ENCODE measurements around the gene NAPSA. TPM values are rescaled to one million over a fixed set of nuclear protein-coding genes. Genes with fewer than 3 reads are reported as not detected.

Gene NAPSA
- total RNA-seq, 1 donor from 2014 or later: 3.4 TPM

DNA sequence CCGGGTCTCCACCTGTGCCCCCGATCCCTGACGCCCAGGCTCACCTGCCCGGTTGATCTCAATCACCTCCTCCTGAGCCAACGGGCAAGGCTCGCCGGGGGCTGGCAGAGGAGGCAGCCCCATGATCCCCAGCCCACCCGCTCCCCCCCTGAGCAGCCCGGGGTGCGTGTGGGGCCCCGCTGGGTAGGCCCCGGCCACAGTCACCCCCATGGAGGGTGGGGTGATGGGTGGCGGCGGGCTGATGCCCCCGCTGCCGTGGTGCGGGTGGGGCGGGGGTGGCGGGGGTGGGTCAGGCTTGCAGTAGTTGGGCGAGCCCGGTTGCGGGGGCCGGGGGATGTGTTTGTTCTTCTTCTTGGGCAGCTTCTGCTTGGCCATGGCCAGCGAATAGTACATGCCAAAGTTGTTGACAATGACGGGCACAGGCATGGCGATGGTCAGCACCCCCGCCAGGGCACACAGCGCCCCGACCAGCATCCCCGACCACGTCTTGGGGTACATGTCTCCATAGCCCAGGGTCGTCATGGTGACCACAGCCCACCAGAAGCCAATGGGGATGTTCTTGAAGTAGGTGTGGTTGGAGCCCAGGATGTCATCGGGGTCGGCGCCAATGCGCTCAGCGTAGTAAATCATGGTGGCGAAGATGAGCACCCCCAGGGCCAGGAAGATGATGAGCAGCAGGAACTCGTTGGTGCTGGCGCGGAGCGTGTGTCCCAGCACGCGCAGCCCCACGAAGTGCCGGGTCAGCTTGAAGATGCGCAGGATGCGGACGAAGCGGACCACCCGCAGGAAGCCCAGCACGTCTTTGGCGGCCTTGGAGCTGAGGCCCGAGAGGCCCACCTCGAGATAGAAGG is 42.3 kb downstream of the NAPSA start:
- intact Hi-C loops (cut with DNase I): no loop called here
- DNase-seq (ENCODE audit: low spot score): no peak
- ATAC-seq: no peak

DNA sequence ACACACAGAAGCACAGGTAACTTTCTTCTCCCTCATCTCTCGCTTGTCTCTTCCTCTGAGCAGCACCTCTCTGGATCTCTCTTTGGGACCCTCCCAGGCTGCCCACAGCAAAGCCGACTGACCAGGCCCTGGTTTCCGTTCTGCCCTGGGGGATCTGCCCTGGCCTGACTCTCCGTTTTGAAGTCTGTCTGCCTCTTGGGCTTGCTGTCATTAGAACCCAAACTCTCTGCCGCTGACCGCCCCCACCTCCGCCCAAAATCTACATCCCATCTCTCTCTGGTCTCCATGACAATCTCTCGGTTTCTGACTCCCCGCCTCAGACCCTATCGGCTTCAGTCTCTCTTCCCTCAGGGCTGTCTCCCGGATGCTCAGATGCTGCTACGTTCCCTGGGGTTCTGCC is 43.2 kb downstream of the NAPSA start:
- no peak for DNase-seq (ENCODE audit: low spot score)
- intact Hi-C loops (cut with DNase I): no loop called here
- ATAC-seq: no peak

DNA sequence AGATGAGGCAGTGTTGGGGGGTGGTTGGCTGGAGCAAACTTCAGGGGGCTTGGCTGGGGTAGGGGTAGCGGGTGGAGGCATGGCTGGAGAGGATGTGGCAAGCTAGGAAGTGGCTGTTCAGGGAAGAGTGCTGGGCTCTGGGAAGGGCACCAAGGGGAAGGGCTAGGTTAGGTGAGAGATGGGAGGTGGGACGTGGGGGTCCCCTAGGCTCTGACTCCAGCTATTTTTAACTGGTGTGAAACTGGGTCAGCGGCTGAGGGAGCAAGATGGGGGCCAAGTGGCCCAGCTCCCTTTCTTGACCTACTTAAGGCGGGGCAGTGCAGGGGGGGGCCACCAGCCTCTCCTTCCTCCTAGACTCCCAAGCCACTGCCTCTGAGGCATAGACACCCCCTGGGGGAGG is 43.6 kb downstream of the NAPSA start:
- ATAC-seq (no peak), DNase-seq (ENCODE audit: low spot score) (no peak)
- intact Hi-C loops (cut with DNase I): no loop called here

DNA sequence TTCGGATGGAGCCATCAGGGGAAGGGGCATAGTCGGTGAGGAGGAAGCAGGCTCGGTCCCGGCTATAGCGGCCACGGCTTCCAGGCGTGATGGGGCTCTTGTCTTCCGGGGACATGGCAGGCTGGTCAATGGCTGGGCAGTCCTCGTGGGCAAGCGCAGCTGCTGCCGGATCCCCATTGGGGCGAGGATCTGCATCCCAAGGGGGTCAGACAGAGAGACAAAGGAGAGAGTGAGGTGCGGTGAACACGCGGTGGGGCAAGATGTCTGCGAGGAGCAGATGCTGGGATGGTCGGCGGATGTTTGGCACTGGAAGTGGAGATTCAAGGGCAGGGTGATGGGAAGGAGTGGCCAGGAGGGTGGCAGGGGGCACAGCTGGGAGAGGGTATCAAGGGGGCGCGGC is 44.8 kb downstream of the NAPSA start:
- intact Hi-C loops (cut with DNase I): no loop called here
- ATAC-seq (no peak), DNase-seq (ENCODE audit: low spot score) (no peak)

DNA sequence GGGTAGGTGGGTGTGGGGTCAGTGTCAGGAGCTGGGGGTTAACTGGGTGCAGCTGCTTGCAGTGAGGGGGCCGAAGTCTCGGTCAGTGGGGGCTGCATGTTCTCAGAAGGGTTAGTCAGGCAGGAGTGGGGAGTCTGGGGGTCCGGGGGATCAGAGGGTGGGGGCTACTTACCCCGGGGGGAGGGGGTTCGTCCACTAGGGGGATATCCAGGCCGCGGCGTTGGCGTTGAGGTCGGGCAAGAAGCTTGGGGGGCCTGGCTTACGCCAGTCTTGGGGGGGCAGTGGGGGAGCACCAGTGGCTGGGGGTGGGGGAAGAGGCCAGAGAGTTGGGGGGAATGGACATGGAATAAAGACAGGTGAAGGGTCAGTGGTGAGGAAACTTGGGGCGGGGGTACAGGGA is 45.4 kb downstream of the NAPSA start:
- intact Hi-C loops (cut with DNase I): no loop called here
- ATAC-seq: no peak
- no peak for DNase-seq (ENCODE audit: low spot score)

DNA sequence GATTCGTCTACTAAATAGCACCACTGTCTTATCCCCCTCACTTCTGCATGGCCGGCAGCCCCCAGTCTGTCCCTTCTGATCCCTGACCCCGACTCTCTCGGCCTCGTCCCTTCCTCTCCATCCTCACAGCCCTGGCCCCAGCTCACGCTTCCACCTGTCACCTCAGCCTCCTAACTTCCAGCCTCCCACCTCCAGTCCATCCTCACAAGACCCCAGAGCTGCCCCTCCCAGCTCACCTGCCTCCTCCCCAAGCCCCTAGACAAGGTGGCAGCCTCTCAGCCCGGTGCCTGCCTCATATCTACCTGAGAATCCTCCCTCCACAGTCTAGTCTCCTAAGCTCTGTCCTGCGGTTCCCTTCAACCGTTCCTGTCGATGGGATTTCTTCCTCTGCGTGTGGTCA is 46.3 kb downstream of the NAPSA start:
- intact Hi-C loops (cut with DNase I): no loop called here
- ATAC-seq (no peak), DNase-seq (ENCODE audit: low spot score) (no peak)

DNA sequence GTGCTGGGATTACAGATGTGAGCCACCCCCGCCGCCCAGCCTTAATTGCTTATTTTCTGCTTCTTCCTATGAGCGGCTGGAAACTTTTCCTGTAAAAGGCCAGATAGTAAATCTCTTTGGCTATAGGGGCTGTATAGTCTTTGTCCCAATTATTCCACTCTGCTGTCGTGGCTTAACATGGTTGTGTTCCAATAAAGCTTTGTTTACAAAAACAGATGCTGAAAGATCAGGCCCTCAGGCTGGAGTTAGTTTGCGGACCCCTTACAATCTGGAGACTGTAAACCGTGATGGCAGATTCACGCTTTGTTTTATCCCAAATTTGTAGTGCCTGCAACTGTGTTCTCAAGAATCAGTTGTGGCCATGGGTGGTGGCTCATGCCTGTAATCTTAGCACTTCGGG is 47.0 kb downstream of the NAPSA start:
- intact Hi-C loops (cut with DNase I): no loop called here
- ATAC-seq: no peak

DNA sequence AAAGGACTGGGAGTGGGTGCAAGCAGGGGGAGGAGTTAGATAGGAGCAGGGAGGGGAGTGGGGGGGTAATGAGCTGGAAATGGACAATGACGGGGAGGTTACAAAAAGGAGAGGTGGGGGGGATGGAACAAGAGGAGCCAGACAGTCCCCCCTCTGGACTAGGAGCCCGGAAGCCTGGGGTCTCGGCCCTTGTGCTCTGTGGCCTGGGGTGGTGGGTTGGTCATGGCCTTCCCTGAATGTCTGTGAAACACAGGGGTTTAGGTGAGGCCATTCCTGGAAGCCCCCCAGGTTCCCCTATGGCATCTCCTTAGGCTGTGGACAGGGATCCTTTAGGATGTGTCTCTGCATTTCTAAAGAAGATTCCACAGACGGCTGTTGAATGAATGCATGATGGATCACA is 48.3 kb downstream of the NAPSA start:
- ATAC-seq: no peak
- no peak for DNase-seq (ENCODE audit: low spot score)
- intact Hi-C loops (cut with DNase I): no loop called here

More for the DNA sequence above, 47.0 kb downstream of the NAPSA start:
- DNase-seq (ENCODE audit: low spot score): no peak

DNA sequence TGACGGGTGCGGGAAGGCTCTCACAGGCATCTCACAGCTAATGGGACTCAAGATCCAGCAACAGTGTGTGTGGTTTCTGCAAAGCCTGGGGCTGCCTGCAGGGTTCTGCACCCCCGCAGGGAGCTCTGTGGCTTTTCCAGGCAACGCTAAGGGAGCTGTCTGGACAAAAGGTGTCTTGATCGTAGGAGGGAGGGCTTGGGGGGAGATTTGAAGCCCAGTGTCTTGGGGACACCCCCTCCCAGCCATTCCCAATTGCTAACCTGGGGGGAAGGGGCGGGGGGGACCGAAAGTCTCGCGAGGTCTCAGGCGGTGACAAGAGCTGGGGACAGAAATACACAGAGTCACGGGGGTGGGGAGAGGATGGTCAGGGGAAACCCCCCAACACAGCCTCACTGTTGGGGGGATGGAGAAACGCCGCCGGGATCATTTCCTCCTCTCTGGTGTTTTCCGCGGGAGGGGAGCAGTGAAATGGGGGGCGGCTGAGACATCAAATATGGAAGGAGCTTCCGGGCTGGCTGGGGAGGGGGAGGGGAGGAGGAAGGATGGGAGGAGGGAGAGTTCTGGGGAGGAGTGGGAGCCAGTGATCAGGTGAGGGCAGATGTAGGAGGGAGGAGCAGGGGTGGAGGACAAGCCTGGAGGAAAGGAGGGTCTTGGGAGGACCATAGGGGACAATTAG is 49.5 kb downstream of the NAPSA start:
- intact Hi-C loops (cut with DNase I): no loop called here
- DNase-seq (ENCODE audit: low spot score) (no peak), ATAC-seq (no peak)

DNA sequence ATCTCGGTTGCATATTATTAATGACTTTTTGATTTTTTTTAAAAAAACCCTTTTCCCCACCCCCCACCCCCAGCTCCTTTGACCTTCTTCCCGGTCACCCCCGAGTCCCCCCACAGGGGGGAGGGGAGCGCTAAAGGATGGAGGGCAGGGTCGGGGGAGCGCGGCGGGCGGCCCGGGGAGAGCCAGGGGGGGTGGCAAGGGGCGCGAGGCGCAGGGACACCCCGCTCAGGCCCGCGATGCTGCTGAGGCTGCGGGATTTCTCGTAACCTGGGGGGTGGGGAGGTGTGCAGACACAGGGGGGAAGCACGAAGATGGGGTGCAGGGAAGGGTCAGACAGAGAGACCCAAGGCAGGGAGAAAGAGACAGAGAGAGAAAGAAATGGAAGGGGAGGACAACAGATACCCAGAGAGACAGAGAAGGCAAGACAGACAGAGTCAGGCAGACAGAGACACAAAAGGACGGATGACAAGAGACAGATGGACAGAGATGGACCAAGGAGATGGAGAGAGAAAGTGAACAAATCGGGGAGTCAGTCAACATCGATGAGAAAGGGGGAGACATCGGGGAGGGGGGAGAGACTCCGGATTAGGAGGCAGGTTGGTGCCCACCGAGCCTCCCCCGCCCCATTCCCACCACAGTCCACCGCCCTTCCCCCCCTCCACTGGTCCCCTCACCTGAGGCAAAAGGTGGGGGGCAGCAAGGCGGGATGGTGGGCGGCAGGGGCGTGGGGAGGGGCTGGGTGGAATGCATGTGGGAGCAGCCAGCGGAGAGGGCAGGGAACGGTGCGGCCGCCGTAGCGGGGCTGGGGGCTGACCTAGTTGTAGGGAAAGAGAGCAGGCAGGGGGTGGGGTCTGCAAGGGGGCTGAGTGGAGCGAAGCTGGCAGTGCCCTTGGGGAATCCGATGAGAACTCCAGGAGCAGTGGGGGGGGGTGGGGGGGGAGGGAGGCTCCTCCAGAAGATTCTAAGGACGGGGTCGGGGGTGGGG is 50.4 kb downstream of the NAPSA start:
- intact Hi-C loops (cut with DNase I): no loop called here
- ATAC-seq (no peak), DNase-seq (ENCODE audit: low spot score) (no peak)

DNA sequence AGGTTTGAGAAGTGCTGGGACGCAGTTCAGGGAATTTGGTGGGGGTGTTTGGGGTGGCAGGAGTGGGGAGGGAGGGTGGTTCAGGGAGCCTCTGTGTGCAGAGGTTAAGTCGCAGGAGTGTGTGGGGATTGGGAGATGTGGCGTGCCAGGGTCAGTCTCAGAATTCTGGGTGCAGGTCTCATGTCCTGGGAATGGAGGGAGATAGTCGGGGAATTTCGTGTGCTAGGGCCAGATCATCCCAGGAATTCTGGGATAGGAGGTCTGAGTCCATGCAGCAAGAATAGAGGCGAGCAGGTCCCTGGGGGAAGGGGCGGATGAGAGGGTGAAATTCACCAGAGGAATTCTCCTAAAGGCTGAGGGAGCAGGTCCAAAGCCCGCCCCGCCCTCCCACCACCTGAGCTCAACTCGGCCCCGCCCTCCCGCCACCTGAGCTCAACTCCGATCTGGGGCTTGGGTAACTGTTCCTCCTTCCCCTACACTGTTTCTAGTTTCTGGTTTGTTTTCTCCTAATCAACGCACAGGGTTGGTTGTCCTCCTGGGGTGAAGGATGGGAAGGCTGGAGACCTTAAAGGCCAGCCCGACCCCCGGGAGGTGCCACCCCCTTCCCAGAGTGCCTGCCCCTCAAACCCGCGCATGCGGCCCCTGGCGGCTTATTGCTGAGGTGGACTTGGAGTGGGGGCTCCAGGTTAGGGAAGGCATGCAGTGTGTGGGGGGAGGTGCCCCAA is 51.5 kb downstream of the NAPSA start:
- intact Hi-C loops (cut with DNase I): no loop called here
- ATAC-seq: no peak
- no peak for DNase-seq (ENCODE audit: low spot score)

DNA sequence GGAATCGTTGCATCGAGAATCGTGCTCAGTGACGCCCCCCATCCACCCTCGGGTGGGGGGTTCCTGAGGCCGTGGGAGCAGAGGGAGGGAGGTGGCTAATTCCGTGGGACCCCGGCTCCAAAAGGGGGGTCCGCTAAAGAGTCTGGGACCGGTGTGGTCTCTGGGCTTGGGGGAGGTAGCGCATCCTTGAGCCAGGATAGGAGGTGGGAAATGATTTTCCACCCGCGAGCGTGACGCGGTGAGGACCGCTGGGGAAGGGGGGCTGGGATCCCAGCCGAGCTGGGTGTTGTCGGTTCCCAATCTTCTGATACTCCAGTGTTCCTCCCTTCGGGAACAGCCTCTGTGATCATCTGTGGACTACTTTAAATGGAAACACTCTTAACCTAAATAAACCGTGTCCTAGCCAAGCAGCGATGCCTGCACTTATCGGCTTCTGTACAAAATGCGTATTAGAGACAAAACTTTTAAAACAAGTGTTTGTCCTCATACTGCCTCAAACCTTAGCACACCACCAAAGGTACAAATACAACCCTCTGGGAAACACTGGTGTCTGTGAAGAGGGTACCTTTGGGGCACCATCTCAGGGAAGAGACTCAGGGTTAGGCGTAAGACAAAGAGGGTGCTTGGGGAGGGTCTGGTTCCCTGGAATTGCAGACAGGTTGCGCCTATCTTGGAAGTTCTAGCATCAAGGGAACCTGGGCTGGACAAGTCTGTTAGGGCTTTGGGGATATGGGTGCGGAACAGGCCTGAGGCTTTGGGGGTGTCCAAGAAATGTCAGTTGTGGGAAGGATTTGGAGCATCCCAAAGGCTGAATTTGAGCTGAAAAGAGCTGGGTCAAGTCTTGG is 52.2 kb downstream of the NAPSA start:
- no peak for DNase-seq (ENCODE audit: low spot score)
- intact Hi-C loops (cut with DNase I): no loop called here
- no peak for ATAC-seq

DNA sequence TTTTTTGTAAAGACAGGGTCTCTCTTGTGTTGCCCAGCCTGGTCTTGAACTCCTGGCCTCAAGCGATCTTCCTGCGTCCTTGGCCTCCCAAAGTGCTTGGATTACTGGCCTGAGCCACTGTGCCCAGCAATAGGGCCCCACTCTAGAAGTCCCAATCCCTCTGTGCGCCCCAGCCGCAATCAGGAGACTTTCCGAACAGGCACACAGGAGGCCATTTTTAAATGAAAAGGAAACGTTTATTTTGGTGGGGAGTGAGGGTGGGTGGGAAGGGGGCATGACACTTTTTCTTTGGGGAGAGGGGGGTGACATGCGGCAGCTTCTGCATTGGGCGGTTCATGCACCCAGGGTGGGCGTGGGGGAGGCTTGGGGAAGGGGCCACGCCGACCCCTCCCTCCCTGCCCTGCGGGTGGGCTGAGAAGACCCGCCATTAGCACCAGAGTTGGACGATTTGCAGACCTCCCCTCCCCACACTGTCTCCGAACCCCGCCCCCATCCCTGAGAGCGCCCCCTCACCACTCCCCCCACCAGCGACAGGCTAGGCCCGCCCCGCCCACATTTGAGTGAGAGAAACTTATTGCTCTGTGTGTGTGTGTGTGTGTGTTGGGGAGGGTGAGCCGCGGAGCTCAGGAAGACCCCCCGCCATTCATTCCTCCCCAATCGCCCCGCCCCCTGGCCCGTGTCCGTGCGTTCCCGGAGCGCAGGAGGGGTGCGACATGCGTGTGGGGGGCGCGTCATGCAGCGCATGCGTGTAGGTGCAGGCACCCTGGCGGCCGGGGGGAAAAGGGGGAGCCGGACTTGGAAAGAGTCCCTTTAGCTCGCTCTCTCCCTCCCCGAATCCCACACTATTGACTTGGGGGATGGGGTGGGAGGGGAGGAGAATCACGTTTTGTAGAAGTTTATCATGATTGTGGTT is 53.5 kb downstream of the NAPSA start:
- ATAC-seq: no peak
- no peak for DNase-seq (ENCODE audit: low spot score)
- intact Hi-C loops (cut with DNase I): no loop called here

DNA sequence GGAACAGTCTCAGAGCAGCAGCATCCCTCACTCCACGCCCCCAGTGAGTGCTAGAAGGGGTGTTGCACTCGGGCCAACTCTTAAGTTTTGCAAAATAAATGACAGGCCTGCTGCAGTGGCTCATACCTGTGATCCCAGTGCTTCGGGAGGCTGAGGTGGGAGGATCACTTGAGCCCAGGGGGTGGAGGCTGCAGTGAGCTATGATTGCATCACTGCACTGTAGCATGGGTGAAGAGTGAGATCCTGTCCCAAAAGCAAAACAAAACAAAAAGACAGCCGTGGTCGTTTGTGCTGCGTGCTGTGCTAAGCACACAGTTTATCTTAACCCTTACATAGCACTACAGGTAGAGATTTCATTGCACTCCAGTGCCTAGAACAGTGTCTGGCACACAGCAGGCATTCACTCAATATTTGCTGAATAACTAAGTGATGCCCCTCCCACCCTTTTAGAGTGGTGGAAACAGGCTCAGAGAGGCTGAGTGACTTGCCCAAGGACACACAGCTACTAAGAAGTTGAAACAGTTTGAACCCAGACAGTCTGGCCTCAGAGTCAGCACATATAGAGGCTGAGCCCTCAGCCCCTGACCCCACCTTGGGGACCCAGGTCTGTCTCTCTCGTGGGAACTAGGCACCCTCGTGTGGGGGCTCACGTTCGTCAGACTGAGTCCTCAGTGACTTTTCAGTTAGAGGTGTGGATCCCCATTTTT is 54.5 kb downstream of the NAPSA start:
- DNase-seq (ENCODE audit: low spot score) (no peak), ATAC-seq (no peak)
- intact Hi-C loops (cut with DNase I): no loop called here

DNA sequence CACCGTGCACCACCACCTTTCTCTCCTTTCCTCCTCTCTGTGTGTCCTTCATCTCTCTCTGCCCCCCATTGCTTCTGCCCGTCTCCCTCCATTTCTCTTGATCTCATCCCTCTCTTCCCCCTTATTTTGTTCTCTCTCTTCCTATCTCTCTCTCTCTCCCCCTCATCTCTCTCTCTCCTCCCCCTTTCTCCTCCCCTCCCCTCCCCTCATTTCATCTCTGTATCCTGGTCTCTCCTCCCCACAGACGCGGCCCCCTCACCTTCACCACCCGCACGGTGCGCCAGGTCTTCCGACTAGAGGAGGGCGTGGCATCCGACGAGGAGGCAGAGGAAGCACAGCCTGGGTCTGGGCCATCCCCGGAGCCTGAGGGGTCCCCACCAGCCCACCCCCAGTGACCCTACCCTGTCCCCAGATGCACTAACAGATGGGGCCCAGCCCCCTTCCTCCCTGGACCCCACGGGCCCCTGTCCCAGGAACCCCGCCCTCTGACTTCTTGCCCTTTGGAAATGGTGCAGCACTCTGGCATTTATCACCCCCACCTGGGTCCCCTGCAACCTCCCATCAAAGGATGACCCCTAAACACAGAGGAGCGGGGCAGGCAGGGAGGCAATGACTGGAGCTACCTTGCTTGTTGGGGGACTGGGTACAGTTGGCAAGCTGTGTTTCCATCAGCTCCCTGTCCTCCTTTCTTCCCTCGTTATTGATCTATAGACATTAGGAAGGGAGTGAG is 55.9 kb downstream of the NAPSA start:
- intact Hi-C loops (cut with DNase I): no loop called here
- DNase-seq (ENCODE audit: low spot score): no peak
- ATAC-seq: no peak

DNA sequence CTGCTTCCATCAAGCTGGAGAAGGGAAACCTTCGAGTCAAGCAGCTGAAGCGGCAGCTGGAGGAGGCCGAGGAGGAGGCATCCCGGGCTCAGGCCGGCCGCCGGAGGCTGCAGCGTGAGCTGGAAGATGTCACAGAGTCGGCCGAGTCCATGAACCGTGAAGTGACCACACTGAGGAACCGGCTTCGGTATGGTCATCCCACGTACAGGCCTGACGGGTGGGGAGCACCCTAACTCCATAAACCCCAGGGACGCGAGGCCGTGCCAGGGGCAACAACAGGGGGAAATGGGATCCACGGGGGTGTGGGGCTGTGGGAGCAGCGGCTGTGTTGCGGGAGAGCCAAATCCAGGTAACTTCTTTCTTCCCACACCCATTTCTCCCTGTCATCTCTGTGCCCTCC is 56.4 kb downstream of the NAPSA start:
- ATAC-seq (no peak), DNase-seq (ENCODE audit: low spot score) (no peak)
- intact Hi-C loops (cut with DNase I): no loop called here

All from sciatic nerve (tissue), 2 donors.